Daoy (cell line): ENCODE measurements around the gene ZFAND6. TPM values are rescaled to one million over a fixed set of nuclear protein-coding genes. Genes with fewer than 3 reads are reported as not detected.
A peak's percentile ranks its signal among the peaks of the same experiment; 100 is the strongest.
"Not testable (repeated sequence)": the region's sequence is repeated elsewhere in the genome, so short reads cannot be mapped to it uniquely, and the experiment has no call there.

Experiments used
- DNase-seq: peaks from one replicate; pipeline ENCODE4 v3.0.0-alpha.2; 2015; ENCODE audit warnings: low read depth
- total RNA-seq: library from RNA; depleted of rRNA; stranded (reverse); fragments of >200 nt; shearing (Covaris generic); gene quantifications from 2 replicates; pipeline ENCODE4 v1.2.3, GENCODE V29; 2014

Gene ZFAND6
- total RNA-seq, 1 experiment from 2014 or later: 102 TPM

GRCh38 chr15:80099241-80099640, 39.8 kb downstream of the ZFAND6 start:
- DNase-seq: no peak

GRCh38 chr15:80099662-80100061, 40.2 kb downstream of the ZFAND6 start:
- DNase-seq: not testable (repeated sequence)

- DNase-seq: no peak
These were observed 40.8 kb downstream of the ZFAND6 start for GRCh38 chr15:80100247-80100646.

GRCh38 chr15:80105193-80105592, 45.7 kb downstream of the ZFAND6 start:
- DNase-seq: no peak

- peak; percentile 7 for DNase-seq
These were observed 46.1 kb downstream of the ZFAND6 start for GRCh38 chr15:80105595-80105994.

GRCh38 chr15:80106051-80106450, 46.6 kb downstream of the ZFAND6 start:
- DNase-seq: no peak

- no peak for DNase-seq
These were observed 47.7 kb downstream of the ZFAND6 start for GRCh38 chr15:80107204-80107603.

GRCh38 chr15:80107774-80108173, 48.3 kb downstream of the ZFAND6 start:
- DNase-seq: no peak

GRCh38 chr15:80109388-80109787, 49.9 kb downstream of the ZFAND6 start:
- DNase-seq: no peak

- no peak for DNase-seq
These were observed 51.4 kb downstream of the ZFAND6 start for GRCh38 chr15:80110920-80111319.

GRCh38 chr15:80114114-80114513, 54.6 kb downstream of the ZFAND6 start:
- no peak for DNase-seq

GRCh38 chr15:80115021-80115420, 55.5 kb downstream of the ZFAND6 start:
- DNase-seq: no peak

- DNase-seq: no peak
These were observed 59.5 kb downstream of the ZFAND6 start for GRCh38 chr15:80118956-80119355.

- no peak for DNase-seq
These were observed 61.2 kb downstream of the ZFAND6 start for GRCh38 chr15:80120636-80121035.

- peak; percentile 10 for DNase-seq
These were observed 62.1 kb downstream of the ZFAND6 start for GRCh38 chr15:80121546-80121945.

GRCh38 chr15:80123034-80123433, 63.6 kb downstream of the ZFAND6 start:
- no peak for DNase-seq

GRCh38 chr15:80127253-80127652, 67.8 kb downstream of the ZFAND6 start:
- DNase-seq: not testable (repeated sequence)

GRCh38 chr15:80127911-80128310, 68.4 kb downstream of the ZFAND6 start:
- DNase-seq: no peak

GRCh38 chr15:80132382-80132781, 72.9 kb downstream of the ZFAND6 start:
- DNase-seq: no peak

- DNase-seq: no peak
These were observed 77.4 kb downstream of the ZFAND6 start for GRCh38 chr15:80136854-80137253.

- no peak for DNase-seq
These were observed 79.5 kb downstream of the ZFAND6 start for GRCh38 chr15:80138961-80139360.

- no peak for DNase-seq
These were observed 81.4 kb downstream of the ZFAND6 start for GRCh38 chr15:80140909-80141308.

GRCh38 chr15:80141916-80142598, 82.6 kb downstream of the ZFAND6 start:
- DNase-seq: no peak

GRCh38 chr15:80142646-80143045, 83.2 kb downstream of the ZFAND6 start:
- DNase-seq: no peak
